ENCODE results near the gene LTBP3.

- TF ChIP-seq CTCF (conservative IDR thresholded peaks at IDR 0.05), result no peak; the same call in 1 of the 2 replicates
- TF ChIP-seq ZFX (IDR thresholded peaks at IDR 0.05), result no peak
These were observed 19.0 kb downstream of the LTBP3 start for GRCh38 chr11:65538915-65539743.

All from C4-2B (cell line).